ENCODE measurements around the gene STUB1.
A peak's percentile ranks its signal among the peaks of the same experiment; 100 is the strongest.

STUB1 gene

GRCh38 chr16:680967-681745 is 946 bp downstream of the STUB1 start:
- TF ChIP-seq SPI1 (IDR thresholded peaks at IDR 0.05; ENCODE audit: borderline replicate concordance, low read depth) (no peak), POLR2AphosphoS5 (IDR thresholded peaks at IDR 0.05; ENCODE audit: low read depth) (peak; percentile 36; the same call in 1 of the 2 replicates), GABPA (IDR thresholded peaks at IDR 0.05; ENCODE audit: low read depth) (no peak), CTCF (IDR thresholded peaks at IDR 0.05; ENCODE audit: insufficient read depth, low read length) (peak; percentile 13)
- peak overlapping the region; percentile 62 for H3K4me3 ChIP-seq (replicated peaks; ENCODE audit: insufficient read depth, low read length)
- DNase-seq (ENCODE audit: low read depth in 1 of 2, low spot score in 1 of 2): peak in 1 of 2 experiments; percentile 62
- no peaks in the 10 kb centered on the region for H3K27me3 ChIP-seq (ENCODE audit: insufficient read depth, poor library complexity, severe bottlenecking)
- peak overlapping the region; percentile 86 for H3K27ac ChIP-seq (replicated peaks)

GRCh38 chr16:681746-682427 is 1.7 kb downstream of the STUB1 start:
- Histone ChIP-seq H3K27me3 (ENCODE audit: insufficient read depth, poor library complexity, severe bottlenecking) (no peaks in the 10 kb centered on the region), H3K4me3 (replicated peaks; ENCODE audit: insufficient read depth, low read length) (peak overlapping the region; percentile 62), H3K27ac (replicated peaks) (no peak overlapping the region)
- no peak for DNase-seq (ENCODE audit: low read depth in 1 of 2, low spot score in 1 of 2)
- TF ChIP-seq GABPA (IDR thresholded peaks at IDR 0.05; ENCODE audit: low read depth): no peak
- TF ChIP-seq REST (IDR thresholded peaks at IDR 0.05; ENCODE audit: insufficient replicate concordance, low read depth): no peak
- TF ChIP-seq POLR2AphosphoS5 (IDR thresholded peaks at IDR 0.05; ENCODE audit: low read depth): no peak
- TF ChIP-seq SPI1 (IDR thresholded peaks at IDR 0.05; ENCODE audit: borderline replicate concordance, low read depth): no peak
- no peak for TF ChIP-seq CTCF (IDR thresholded peaks at IDR 0.05; ENCODE audit: insufficient read depth, low read length)

GRCh38 chr16:682493-683395 is 2.5 kb downstream of the STUB1 start:
- H3K27ac ChIP-seq (replicated peaks): peak overlapping the region; percentile 70
- no peaks in the 10 kb centered on the region for H3K27me3 ChIP-seq (ENCODE audit: insufficient read depth, poor library complexity, severe bottlenecking)
- no peak for DNase-seq (ENCODE audit: low read depth in 1 of 2, low spot score in 1 of 2)
- peak overlapping the region; percentile 47 for H3K4me3 ChIP-seq (replicated peaks; ENCODE audit: insufficient read depth, low read length)
- TF ChIP-seq REST (IDR thresholded peaks at IDR 0.05; ENCODE audit: insufficient replicate concordance, low read depth) (no peak), SPI1 (IDR thresholded peaks at IDR 0.05; ENCODE audit: borderline replicate concordance, low read depth) (no peak), POLR2AphosphoS5 (IDR thresholded peaks at IDR 0.05; ENCODE audit: low read depth) (no peak)
